ENCODE results near the gene SMIM30. TPM values are rescaled to one million over a fixed set of nuclear protein-coding genes. Genes with fewer than 3 reads are reported as not detected.
A peak's percentile ranks its signal among the peaks of the same experiment; 100 is the strongest.

Gene SMIM30
- total and polyA plus RNA-seq, 2 of the 8 experiments (the other 6 are each of a cell fraction or from before 2014, with no cell fraction given) = 35.2 to 49.7 TPM

DNA sequence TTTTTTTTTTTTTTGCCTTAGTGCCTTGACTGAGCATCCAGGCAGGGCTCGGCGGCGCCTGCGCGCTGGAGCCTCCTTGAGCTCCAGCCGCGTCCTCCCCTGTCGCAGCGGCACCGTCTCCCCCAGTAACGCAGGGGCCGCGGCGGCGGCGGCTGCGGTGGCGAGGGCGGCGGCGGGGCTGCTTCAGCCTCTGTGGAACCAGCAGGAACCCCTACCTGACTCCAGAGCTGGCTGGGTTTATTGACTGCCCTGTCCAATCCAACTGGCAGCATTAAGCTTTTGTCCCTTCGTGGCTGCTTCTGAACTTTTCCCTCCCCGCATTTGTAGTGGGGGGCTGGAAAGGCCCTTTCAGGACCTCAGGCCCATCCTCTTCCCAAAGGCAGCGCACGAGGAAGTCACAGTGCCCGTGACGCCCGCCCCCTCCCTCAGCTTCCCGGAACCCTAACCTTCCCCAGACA, 31.9 kb downstream of the SMIM30 start, which contains the start of gene GPR85:
TSS of gene GPR85 (minus strand) at position 397 of the 458 bp plus-strand sequence. CDS start 2,106 bp downstream, outside the sequence.
- Histone ChIP-seq H4K5ac (ENCODE audit: insufficient read length, low read depth, low read length) (no peak within 1 kb of the TSS), H2BK12ac (ENCODE audit: low read depth, low read length) (no peak within 1 kb of the TSS), H3K36me3 (ENCODE audit: control insufficient read depth in 2 of 4, insufficient read depth in 4 of 4, low read length in 3 of 4) (no peaks in the 10 kb centered on the region), H4K8ac (ENCODE audit: extremely low read depth, insufficient read depth, low read length) (no peak within 1 kb of the TSS; the same call in 1 of the 2 replicates), H3K9ac (replicated peaks in 1 of 4; ENCODE audit: extremely low read depth in 1 of 4, low read depth in 3 of 4, low read length in 3 of 4) (no peak within 1 kb of the TSS), H2BK20ac (ENCODE audit: low read length) (no peak within 1 kb of the TSS), H3K27me3 (replicated peaks in 1 of 4; ENCODE audit: control insufficient read depth in 3 of 4, extremely low read depth in 1 of 4, insufficient read depth in 3 of 4, low read length in 3 of 4) (peaks cover 6 to 32% (median 16%) of the 10 kb centered on the region in 4 experiments; a peak in 6 of 7 replicates), H2AFZ (ENCODE audit: low read length) (peak within 1 kb of the TSS; percentile 95), H2AK5ac (ENCODE audit: low read depth, low read length) (no peak within 1 kb of the TSS), H2BK15ac (ENCODE audit: low read length) (no peak within 1 kb of the TSS), H4K20me1 (replicated peaks in 1 of 2; ENCODE audit: control insufficient read depth in 1 of 2, insufficient read depth in 2 of 2, low read length in 2 of 2) (peaks cover 0 to 2% of the 10 kb centered on the region in 2 experiments), H3K14ac (ENCODE audit: insufficient read length) (no peak within 1 kb of the TSS), H3K18ac (ENCODE audit: extremely low read depth, low read length) (no peak within 1 kb of the TSS), H2BK5ac (ENCODE audit: low read depth, low read length) (no peak within 1 kb of the TSS), H3K79me1 (ENCODE audit: low read depth, low read length) (no peaks in the 10 kb centered on the region), H3K4me1 (replicated peaks in 1 of 4; ENCODE audit: control insufficient read depth in 3 of 4, insufficient read depth in 4 of 4, low read length in 3 of 4) (peaks cover 0 to 9% (median 4%) of the 10 kb centered on the region in 4 experiments; a peak in 4 of 7 replicates), H3K4me3 (ENCODE audit: extremely low read depth in 1 of 4, insufficient read depth in 2 of 4, low read depth in 3 of 4, low read length in 4 of 4) (peak within 1 kb of the TSS; percentile 46 to 73 (median 60)), H3K56ac (replicated peaks; ENCODE audit: insufficient read length, low read depth, low read length) (no peak within 1 kb of the TSS), H2BK120ac (replicated peaks; ENCODE audit: low read depth, low read length) (peak within 1 kb of the TSS; percentile 43), H3K23ac (ENCODE audit: insufficient read length) (no peak within 1 kb of the TSS), H3K4ac (replicated peaks; ENCODE audit: insufficient read length, low read depth, low read length) (no peak within 1 kb of the TSS), H3K4me2 (ENCODE audit: insufficient read depth in 1 of 2, low read depth in 2 of 2, low read length in 2 of 2) (peak within 1 kb of the TSS; percentile 73 to 96), H3K79me2 (ENCODE audit: control insufficient read depth in 1 of 2, insufficient read depth in 2 of 2, low read length in 2 of 2) (no peaks in the 10 kb centered on the region), H4K91ac (replicated peaks; ENCODE audit: insufficient read length, low read length) (no peak within 1 kb of the TSS), H3K27ac (ENCODE audit: low read depth, low read length) (no peak within 1 kb of the TSS), H3K23me2 (ENCODE audit: low read depth, low read length) (peaks cover 2% of the 10 kb centered on the region; the same call in 1 of the 2 replicates), H3K9me3 (ENCODE audit: insufficient read depth in 2 of 2, low read depth in 1 of 2, low read length in 1 of 2) (no peaks in the 10 kb centered on the region)
- DNase-seq (ENCODE audit: low read depth in 1 of 2, low spot score in 2 of 2) = peak; percentile 29 to 77
- FAIRE-seq = no peak
- 2% methylated on average over 25 of the region's 29 CpGs; no CpG with 5 or more reads in 1 of the 2 experiments for WGBS, 2 experiments (ENCODE audit: extremely low coverage in 1 of 2, insufficient coverage in 1 of 2, insufficient read length in 1 of 2, insufficient replicate concordance in 2 of 2, low coverage in 1 of 2, low lambda C conversion rate in 2 of 2, missing lambda C conversion rate in 1 of 2)
- ChIA-PET POLR2A (ENCODE audit: partially characterized antibody) (interaction anchor here (1.2 to 1.5 kb wide), 2 partner anchors 10 to 28 kb away, joined by 3 to 5 read pairs; no protein-coding TSS in a partner anchor), CTCF (ENCODE audit: partially characterized antibody) (no interaction called here)
- no peak for TF ChIP-seq TAF1 (IDR thresholded peaks at IDR 0.05; ENCODE audit: low read depth, low read length)
- TF ChIP-seq POU5F1 (IDR thresholded peaks at IDR 0.05; ENCODE audit: low read depth, low read length) = no peak
- TF ChIP-seq RFX5 (IDR thresholded peaks at IDR 0.05; ENCODE audit: borderline replicate concordance, low read depth, low read length) = no peak
- peak; percentile 48 for TF ChIP-seq ASH2L (IDR thresholded peaks at IDR 0.05; ENCODE audit: low read length)
- TF ChIP-seq HDAC2 (IDR thresholded peaks at IDR 0.05; ENCODE audit: borderline replicate concordance in 1 of 2, low read depth in 2 of 2, low read length in 2 of 2) = 0 out of 4 replicates have a peak, but pooled peaks of 1 of the 2 experiments have one; percentile 24
- no peak for TF ChIP-seq PHF8 (conservative IDR thresholded peaks at IDR 0.05; ENCODE audit: low read depth, low read length)
- TF ChIP-seq TAF7 (optimal IDR thresholded peaks at IDR 0.05; ENCODE audit: borderline replicate concordance, low read depth, low read length) = no peak
- TF ChIP-seq KDM4A (IDR thresholded peaks at IDR 0.05; ENCODE audit: low read depth, low read length, severe bottlenecking) = peak; percentile 59
- peak in 1 of 2 experiments; percentile 37; a peak in 1 of 3 replicates for TF ChIP-seq EP300 (IDR thresholded peaks at IDR 0.05; ENCODE audit: borderline replicate concordance in 1 of 2, low read depth in 2 of 2, low read length in 2 of 2)
- peak; percentile 45 for TF ChIP-seq NRF1 (IDR thresholded peaks at IDR 0.05; ENCODE audit: low read depth, low read length)
- TF ChIP-seq, protein P1, sequence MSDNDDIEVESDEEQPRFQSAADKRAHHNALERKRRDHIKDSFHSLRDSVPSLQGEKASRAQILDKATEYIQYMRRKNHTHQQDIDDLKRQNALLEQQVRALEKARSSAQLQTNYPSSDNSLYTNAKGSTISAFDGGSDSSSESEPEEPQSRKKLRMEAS (IDR thresholded peaks at IDR 0.05) = 0 out of 2 replicates have a peak, but pooled peaks have one; percentile 31
- TF ChIP-seq BRCA1 (IDR thresholded peaks at IDR 0.05; ENCODE audit: low read depth, low read length) = no peak

Data from H1 (cell line).